HEK293T (cell line): ENCODE results near the gene IFNAR1.

Experiments used
- BHLHE40 ChIP-seq: fragments of 450-650 bp; IDR thresholded peaks from 2 replicates; pipeline ENCODE4 v1.6.1; 2016; ENCODE audit warnings: mild to moderate bottlenecking, moderate library complexity, borderline replicate concordance
- ELF4 ChIP-seq: fragments of 450-650 bp; IDR thresholded peaks from 2 replicates; pipeline ENCODE4 v1.6.1; 2017; ENCODE audit warnings: antibody characterized with exemption
- FOXA1 ChIP-seq: fragments of 450-650 bp; IDR thresholded peaks from 2 replicates; pipeline ENCODE4 v1.6.1; 2016; ENCODE audit warnings: mild to moderate bottlenecking
- FOXK2 ChIP-seq: fragments of 450-650 bp; IDR thresholded peaks from 2 replicates; pipeline ENCODE4 v1.6.1; 2016; ENCODE audit warnings: mild to moderate bottlenecking
- FOXM1 ChIP-seq: fragments of 450-650 bp; IDR thresholded peaks from 2 replicates; pipeline ENCODE4 v1.6.1; 2017; ENCODE audit warnings: mild to moderate bottlenecking, borderline replicate concordance
- HDGF ChIP-seq: fragments of 450-650 bp; IDR thresholded peaks from 2 replicates; pipeline ENCODE4 v1.6.1; 2017; ENCODE audit warnings: antibody characterized with exemption, borderline replicate concordance
- L3MBTL2 ChIP-seq: fragments of 450-650 bp; conservative IDR thresholded peaks from 2 replicates; pipeline ENCODE4 v1.6.1; 2016; ENCODE audit warnings: mild to moderate bottlenecking
- NFRKB ChIP-seq: fragments of 450-650 bp; IDR thresholded peaks from 2 replicates; pipeline ENCODE4 v1.6.1; 2016; ENCODE audit warnings: mild to moderate bottlenecking, moderate library complexity
- SP1 ChIP-seq: fragments of 450-650 bp; IDR thresholded peaks from 2 replicates; pipeline ENCODE4 v1.6.1; 2017
- SUZ12 ChIP-seq: fragments of 450-650 bp; IDR thresholded peaks from 2 replicates; pipeline ENCODE4 v1.6.1; 2016; ENCODE audit warnings: mild to moderate bottlenecking
- TARDBP ChIP-seq: fragments of 450-650 bp; IDR thresholded peaks from 2 replicates; pipeline ENCODE4 v1.6.1; 2016

- TF ChIP-seq ELF4: no peak
- no peak for TF ChIP-seq HDGF
- no peak for TF ChIP-seq SUZ12
- no peak for TF ChIP-seq SP1
- no peak for TF ChIP-seq TARDBP
- TF ChIP-seq BHLHE40: no peak
- TF ChIP-seq FOXM1: no peak
- TF ChIP-seq NFRKB: no peak
- TF ChIP-seq FOXA1: no peak
- no peak for TF ChIP-seq FOXK2
- TF ChIP-seq L3MBTL2: no peak
Observed at GRCh38 chr21:33359446-33359845, 34.7 kb downstream of the IFNAR1 start.
